GM18909 (cell line): ENCODE results near the gene PRELID1.
"Not testable (repeated sequence)": the region's sequence is repeated elsewhere in the genome, so short reads cannot be mapped to it uniquely, and the experiment has no call there.

ENCODE experiments used
- ATAC-seq: cut with Tn5 transposase; IDR thresholded peaks from one replicate; pipeline ENCODE4 v1.9.1; 2021; ENCODE audit warnings: mild to moderate bottlenecking; ENCODE audit not compliant: unreplicated experiment, poor library complexity

The PRELID1 gene

GRCh38 chr5:177333420-177334154, 30.0 kb downstream of the PRELID1 start:
- ATAC-seq, result no peak

- no peak for ATAC-seq
These were observed 30.6 kb downstream of the PRELID1 start for GRCh38 chr5:177334155-177334551.

GRCh38 chr5:177334781-177335700, 31.4 kb downstream of the PRELID1 start:
- ATAC-seq, result no peak

DNA sequence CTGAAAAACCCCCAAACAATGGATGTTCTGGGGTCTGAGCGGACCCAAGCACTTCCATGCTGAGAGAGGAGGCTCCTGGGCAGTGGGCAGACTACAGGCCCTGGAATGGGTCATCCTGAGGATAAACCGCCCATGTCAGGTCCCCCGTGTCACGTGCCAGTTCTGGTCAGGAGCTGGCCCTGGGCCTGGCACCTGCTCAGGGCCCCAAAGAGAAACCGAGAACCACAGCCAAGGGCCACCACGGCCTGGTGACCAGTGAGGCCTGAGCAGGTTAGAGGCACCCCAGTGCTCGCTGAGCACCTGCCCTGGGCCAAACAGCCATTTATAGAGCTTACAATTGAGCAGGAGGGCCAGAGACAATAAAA, 32.1 kb downstream of the PRELID1 start:
- no peak for ATAC-seq

- ATAC-seq, result no peak
These were observed 32.5 kb downstream of the PRELID1 start for GRCh38 chr5:177336112-177336511.

DNA sequence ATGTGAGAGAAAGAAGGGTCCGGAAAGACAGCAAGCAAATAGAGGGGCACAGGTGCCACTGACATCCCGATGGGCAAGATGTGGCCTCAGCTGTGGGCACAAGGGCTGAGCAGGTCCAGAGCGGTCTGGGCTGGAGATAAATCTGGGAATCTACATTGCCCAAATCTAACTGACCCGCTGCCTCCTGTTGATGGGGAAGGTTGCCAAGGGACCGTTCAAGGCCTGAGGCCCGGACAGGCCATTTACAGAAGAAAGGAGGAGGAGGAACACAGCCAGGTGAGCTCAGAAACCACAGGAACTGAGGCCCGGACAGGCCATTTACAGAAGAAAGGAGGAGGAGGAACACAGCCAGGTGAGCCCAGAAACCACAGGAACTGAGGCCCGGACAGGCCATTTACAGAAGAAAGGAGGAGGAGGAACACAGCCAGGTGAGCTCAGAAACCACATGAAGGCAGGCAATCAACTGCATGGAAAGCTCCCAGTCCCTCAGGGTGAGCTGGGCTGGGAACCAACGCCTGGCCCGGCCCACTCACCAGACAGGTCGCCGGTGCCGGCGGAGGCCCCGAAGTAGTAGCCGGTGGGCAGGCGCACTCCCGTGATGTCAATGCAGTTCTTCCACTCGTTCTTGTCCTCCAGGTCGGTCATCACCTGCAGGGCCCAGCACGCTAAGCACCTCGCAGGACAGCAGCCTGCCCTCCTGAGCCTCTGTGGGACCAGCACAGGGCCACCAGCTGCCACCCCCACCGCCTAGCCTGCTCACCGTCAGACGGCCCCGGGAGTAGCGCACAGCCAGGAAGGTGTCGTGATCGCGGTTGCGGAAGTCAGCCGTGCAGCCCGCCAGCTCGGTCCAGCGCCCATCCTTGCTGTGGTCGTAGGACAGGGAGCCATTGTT, 33.2 kb downstream of the PRELID1 start:
- no peak for ATAC-seq

DNA sequence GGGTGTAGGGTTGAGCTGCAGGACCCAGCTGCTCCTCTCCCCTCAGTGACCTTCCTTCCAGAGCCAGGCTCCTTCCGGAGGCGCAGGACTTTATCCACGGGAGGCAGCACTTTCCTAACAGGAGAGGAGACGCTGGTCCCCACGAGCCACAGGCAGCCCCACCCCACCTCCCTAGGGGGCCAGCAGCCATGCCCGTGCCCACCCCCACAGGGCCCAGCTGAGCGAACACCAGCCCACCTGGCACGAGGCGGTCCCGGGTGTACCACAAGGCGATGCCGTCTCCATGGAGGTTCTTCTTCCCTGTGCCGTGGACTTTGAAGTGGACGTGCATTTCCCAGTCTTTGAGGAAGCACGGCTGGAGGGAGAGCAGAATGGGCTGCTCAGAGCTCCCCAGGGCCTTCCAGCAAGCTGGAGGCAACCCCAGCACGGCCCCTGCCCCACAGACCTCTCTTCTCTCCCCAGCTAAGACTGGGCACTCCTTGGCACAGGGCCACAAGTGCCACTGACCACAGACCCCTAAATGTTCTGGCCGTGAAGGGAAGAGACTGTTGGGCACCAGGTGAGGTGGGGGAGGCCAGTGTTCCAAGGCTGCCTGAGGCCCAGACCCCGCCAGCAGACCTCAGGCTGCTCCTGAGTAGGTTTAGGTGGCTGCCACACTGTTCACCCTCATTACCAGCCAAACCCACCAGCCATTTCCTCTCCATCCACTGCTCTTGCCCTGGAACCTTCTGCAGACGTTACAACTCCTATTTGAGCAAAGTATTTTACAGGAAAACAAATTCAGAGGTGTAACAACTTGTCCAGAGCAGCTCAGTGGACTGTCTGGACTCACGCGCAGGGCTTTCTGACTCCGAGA, 34.9 kb downstream of the PRELID1 start:
- ATAC-seq, result no peak

DNA sequence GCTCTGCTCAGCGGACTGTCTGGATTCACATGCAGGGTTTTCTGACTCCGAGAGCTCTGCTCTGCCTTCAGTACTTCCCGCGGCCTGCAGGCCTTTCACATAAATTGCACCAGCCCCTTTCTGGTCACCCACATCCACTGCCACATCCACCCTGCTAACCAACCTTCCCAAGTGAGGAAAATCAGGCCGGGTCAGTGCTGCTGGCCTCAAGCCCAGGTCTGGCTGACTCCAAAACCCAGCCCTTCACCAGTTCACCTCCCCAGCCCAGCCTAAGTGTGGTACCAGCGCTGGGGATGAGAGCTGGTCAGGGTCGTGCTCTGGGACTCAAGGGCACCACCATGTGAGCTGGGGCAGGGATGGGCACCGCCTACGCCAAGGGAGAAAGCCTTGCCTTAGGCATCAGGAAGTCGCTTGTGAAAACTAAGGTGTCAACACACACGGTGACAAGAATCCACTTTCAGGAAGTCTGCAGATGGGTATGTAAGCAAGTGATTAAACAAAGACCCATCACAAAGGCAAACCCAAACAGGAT, 35.6 kb downstream of the PRELID1 start:
- ATAC-seq, result no peak

DNA sequence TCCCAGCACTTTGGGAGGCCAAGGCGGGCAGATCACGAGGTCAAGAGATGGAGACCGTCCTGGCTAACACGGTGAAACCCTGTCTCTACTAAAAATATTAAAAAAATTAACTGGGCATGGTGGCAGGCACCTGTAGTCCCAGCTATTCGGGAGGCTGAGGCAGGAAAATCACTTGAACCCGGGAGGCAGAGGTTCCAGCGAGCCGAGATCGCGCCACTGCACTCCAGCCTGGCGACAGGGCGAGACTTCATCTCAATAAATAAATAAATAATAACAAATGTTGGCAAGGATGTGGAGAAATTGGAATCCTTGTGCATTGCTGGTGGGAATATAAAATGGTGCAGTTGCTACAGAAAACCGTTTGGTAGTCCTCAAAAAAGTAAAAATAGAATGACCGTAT, 39.4 kb downstream of the PRELID1 start:
- ATAC-seq, result not testable (repeated sequence)

DNA sequence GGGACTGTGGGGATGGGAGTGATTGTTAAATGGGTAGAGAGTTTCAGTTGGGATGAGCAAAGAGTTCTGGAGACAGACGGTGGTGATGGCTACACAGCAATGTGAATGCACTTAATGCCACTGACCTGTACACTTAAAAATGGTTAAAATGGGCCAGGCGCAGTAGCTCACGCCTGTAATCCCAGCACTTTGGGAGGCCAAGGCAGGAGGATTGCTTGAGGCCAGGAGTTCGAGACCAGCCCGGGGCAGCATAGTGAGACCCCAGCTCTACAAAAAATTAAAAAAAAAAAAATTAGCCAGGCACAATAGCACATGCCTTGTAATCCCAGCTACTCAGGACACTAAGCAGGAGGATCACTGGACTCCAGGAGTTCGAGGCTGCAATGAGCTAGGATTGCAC, 40.2 kb downstream of the PRELID1 start:
- no peak for ATAC-seq

DNA sequence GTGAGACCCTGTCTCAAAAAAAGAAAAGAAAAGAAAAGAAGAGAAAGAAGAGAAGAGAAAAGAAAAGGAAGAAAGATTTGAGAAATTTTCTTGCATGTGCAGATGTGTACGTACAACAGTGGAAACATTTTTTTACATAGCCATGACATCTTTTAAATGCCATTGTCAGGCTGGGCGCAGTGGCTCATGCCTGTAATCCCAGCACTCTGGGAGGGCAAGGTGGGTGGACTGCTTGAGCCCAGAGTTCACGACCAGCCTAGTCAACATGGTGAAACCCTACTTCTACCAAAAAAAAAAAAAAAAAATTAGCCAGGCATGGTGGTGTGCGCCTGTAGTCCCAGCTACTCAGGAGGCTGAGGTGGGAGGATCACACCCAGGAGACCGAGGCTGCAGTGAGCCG, 41.3 kb downstream of the PRELID1 start:
- no peak for ATAC-seq

GRCh38 chr5:177346820-177347219, 43.2 kb downstream of the PRELID1 start:
- ATAC-seq, result no peak

DNA sequence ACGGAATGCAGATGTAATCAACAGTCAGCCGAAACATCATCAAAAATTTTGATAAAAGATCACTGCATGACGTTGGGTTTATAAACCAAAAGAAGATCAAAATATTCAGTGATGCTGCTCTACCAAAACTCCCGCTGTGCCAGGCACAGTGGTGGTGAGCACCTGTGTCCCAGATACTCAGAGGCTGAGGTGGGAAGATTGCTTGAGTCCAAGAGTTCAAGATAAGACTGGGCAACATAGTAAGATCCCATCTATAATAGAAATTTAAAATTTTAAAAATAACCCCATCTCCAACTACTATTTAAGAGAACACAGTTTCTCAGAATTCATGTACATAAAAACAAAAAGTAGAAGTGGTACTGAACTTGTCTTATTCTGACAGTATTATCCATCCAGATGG, 44.1 kb downstream of the PRELID1 start:
- ATAC-seq, result no peak

GRCh38 chr5:177349362-177349647, 45.7 kb downstream of the PRELID1 start:
- ATAC-seq, result no peak

DNA sequence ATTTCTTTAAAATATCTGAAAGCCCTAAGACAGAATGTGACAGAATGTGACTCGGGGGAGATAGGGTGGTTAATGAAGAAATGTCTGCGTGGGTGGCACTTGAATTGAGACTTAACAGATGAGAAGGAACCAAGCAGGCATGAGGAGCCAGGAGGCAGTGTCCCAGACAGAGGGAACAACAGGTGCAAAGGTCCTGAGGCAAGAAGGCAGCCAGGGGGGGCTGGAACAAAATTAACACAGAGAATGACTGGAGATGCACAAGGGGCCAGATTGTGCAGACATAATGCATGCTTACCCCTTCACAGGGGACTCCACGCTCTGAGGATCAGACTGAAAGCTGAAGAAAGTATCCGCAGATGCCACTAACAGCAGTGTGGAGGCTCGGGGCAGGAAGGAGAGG, 46.2 kb downstream of the PRELID1 start:
- ATAC-seq, result no peak

- no peak for ATAC-seq
These were observed 47.3 kb downstream of the PRELID1 start for GRCh38 chr5:177350776-177351391.

DNA sequence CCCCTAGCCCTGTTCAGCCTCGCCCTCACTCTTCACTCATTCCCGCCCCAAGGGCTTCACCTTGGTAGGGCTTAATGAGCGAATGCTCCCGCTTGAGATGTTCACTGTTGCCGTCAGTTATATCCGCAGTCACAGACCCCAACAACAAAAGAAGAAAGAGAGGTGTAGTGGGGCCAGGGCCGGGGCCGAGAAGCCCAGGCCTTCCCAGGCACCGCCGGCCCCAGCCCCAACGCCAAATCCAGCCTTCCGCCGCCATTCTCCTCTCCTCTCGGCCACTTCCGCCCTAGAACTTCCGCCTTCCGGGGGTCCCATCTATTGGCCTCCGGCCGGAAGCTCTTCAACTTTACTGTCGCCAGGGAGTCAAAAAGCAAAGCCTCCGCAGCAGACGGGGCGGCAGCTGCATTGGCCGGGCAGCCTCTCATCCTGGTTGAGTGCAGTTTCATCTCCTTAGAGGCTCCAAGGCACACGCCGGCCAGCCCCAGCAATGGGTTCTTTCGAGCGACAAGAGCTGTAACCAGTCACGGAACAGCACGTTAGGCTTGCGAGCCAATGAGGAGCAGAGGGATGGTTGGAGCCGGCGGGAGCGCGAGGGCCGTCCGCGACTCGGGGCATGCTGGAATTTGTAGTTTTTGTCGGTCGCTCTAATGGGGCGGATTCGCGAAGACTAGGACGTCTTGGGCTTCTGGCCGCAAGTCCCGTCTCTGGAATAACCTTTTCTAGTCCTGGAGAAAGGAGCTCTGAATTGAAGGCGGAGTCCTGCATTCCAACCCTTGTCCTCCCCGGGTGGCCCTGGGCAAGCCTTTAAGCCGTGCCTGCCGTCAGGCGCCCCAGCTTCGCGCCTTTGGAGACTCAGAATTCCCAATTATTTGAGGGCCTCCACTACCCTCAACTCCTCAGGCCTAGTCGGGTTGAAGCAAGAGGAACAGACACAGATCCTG, 48.1 kb downstream of the PRELID1 start, which contains the start of gene LMAN2:
LMAN2 (minus strand) TSS at position 277 of the 938 bp plus-strand sequence; CDS start at position 256, 21 bp downstream.
- ATAC-seq, result peak; percentile 92

GRCh38 chr5:177353093-177353492, 49.5 kb downstream of the PRELID1 start:
- ATAC-seq, result no peak
